Measurements from ENCODE around the gene FCRL5. TPM values are rescaled to one million over a fixed set of nuclear protein-coding genes. Genes with fewer than 3 reads are reported as not detected.

FCRL5 gene
- total and polyA plus RNA-seq, 10 of the 15 experiments (the other 5 are each of a cell fraction or from before 2014, with no cell fraction given): 1.1 to 136 (median 7.0) TPM

DNA sequence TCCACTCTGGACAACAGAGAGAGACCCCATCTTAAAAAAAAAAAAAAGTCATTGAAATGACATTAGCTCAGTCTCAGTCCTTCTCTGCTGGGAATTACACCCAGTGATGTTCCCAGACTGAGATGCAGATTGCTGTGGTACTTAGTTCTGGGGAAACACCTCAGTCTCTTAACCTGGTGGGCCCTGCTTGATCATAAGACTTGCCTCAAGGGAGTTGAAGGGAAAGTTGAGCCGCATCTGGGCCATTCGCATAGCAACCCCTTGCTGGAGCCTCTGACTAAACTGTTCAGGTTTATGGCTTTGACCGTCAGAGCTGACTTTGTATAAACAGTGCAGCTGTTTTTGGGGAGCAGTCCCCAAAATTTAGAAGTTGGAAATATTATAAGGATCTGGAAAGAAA lies 32.2 kb upstream of the FCRL5 start:
- no peaks in the 10 kb centered on the region for H3K79me2 ChIP-seq (ENCODE audit: control insufficient read depth, insufficient read depth, low read length)
- no peak for DNase-seq (ENCODE audit: low read depth, low spot score)
- peaks cover 2% of the 10 kb centered on the region; the same call in 1 of the 2 replicates for H4K20me1 ChIP-seq (ENCODE audit: control insufficient read depth, insufficient read depth)
- ChIA-PET CTCF (interaction anchor here (0.7 to 3.7 kb wide), 9 partner anchors 14 to 540 kb away, joined by 3 to 24 read pairs (median 3); no protein-coding TSS in a partner anchor), RAD21 (ENCODE audit: unreplicated experiment) (interaction anchor here (0.8 to 1.4 kb wide), 3 partner anchors 9 to 41 kb away, joined by 3 read pairs; no protein-coding TSS in a partner anchor), SMC1A (ENCODE audit: uncharacterized antibody, unreplicated experiment) (interaction anchor here (0.7 to 3.9 kb wide), 7 partner anchors 11 to 189 kb away, joined by 3 to 25 read pairs (median 4); no protein-coding TSS in a partner anchor), POLR2A (interaction anchor here (0.8 kb wide), 1 partner anchor 9 kb away, joined by 3 read pairs; no protein-coding TSS in a partner anchor)
- ATAC-seq: no peak
- H2AFZ ChIP-seq (ENCODE audit: control insufficient read depth, low read depth, low read length): no peak overlapping the region
- no peak overlapping the region for H3K27ac ChIP-seq (ENCODE audit: control insufficient read depth, insufficient read depth)
- TF ChIP-seq, protein P1, sequence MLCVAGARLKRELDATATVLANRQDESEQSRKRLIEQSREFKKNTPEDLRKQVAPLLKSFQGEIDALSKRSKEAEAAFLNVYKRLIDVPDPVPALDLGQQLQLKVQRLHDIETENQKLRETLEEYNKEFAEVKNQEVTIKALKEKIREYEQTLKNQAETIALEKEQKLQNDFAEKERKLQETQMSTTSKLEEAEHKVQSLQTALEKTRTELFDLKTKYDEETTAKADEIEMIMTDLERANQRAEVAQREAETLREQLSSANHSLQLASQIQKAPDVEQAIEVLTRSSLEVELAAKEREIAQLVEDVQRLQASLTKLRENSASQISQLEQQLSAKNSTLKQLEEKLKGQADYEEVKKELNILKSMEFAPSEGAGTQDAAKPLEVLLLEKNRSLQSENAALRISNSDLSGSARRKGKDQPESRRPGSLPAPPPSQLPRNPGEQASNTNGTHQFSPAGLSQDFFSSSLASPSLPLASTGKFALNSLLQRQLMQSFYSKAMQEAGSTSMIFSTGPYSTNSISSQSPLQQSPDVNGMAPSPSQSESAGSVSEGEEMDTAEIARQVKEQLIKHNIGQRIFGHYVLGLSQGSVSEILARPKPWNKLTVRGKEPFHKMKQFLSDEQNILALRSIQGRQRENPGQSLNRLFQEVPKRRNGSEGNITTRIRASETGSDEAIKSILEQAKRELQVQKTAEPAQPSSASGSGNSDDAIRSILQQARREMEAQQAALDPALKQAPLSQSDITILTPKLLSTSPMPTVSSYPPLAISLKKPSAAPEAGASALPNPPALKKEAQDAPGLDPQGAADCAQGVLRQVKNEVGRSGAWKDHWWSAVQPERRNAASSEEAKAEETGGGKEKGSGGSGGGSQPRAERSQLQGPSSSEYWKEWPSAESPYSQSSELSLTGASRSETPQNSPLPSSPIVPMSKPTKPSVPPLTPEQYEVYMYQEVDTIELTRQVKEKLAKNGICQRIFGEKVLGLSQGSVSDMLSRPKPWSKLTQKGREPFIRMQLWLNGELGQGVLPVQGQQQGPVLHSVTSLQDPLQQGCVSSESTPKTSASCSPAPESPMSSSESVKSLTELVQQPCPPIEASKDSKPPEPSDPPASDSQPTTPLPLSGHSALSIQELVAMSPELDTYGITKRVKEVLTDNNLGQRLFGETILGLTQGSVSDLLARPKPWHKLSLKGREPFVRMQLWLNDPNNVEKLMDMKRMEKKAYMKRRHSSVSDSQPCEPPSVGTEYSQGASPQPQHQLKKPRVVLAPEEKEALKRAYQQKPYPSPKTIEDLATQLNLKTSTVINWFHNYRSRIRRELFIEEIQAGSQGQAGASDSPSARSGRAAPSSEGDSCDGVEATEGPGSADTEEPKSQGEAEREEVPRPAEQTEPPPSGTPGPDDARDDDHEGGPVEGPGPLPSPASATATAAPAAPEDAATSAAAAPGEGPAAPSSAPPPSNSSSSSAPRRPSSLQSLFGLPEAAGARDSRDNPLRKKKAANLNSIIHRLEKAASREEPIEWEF (IDR thresholded peaks at IDR 0.05; ENCODE audit: insufficient replicate concordance, low read depth, low read length): no peak
- peak; percentile 31 for TF ChIP-seq MEF2B (IDR thresholded peaks at IDR 0.05; ENCODE audit: partially characterized antibody, poor library complexity, severe bottlenecking)
- no peak for TF ChIP-seq ZNF384 (IDR thresholded peaks at IDR 0.05; ENCODE audit: borderline replicate concordance, low read depth, low read length)
- TF ChIP-seq GATAD2B (conservative IDR thresholded peaks at IDR 0.05; ENCODE audit: low read depth): no peak
- TF ChIP-seq IKZF2 (IDR thresholded peaks at IDR 0.05): no peak
- in situ Hi-C loops (cut with MboI): no loop called here
- H3K9me3 ChIP-seq (replicated peaks; ENCODE audit: control insufficient read depth, insufficient read depth, low read length): peaks cover 4% of the 10 kb centered on the region; the same call in 1 of the 3 replicates
- FAIRE-seq: no peak
- H3K36me3 ChIP-seq (ENCODE audit: control insufficient read depth in 2 of 2, insufficient read depth in 2 of 2, low read length in 1 of 2): no peaks in the 10 kb centered on the region
- no peak overlapping the region for H3K4me2 ChIP-seq (ENCODE audit: control insufficient read depth, insufficient read depth)
- H3K4me3 ChIP-seq: no peak overlapping the region
- H3K4me1 ChIP-seq (ENCODE audit: control insufficient read depth, insufficient read depth, low read length): peaks cover 3% of the 10 kb centered on the region
- no peak overlapping the region for H3K9ac ChIP-seq (ENCODE audit: control insufficient read depth, insufficient read depth, low read length)
- H3K27me3 ChIP-seq (replicated peaks in 1 of 2; ENCODE audit: control insufficient read depth in 2 of 2, insufficient read depth in 2 of 2, low read length in 1 of 2): peaks cover 1 to 13% of the 10 kb centered on the region in 2 experiments; a peak in 2 of 4 replicates
- 14% methylated on average over 3 of the region's 3 CpGs for WGBS (ENCODE audit: insufficient coverage, insufficient replicate concordance, low lambda C conversion rate, missing lambda C conversion rate)
- intact Hi-C loops (cut with micrococcal nuclease; ENCODE audit: unreplicated experiment): loop anchor here (5.0 to 10.0 kb wide), 2 partner anchors 280 to 363 kb away; no protein-coding TSS in a partner anchor
- no TSS peak for BruUV-seq (replicated peaks)

Measured in GM12878 (cell line).